ENCODE results near the gene LSM11.
A peak's percentile ranks its signal among the peaks of the same experiment; 100 is the strongest.

Gene LSM11

DNA sequence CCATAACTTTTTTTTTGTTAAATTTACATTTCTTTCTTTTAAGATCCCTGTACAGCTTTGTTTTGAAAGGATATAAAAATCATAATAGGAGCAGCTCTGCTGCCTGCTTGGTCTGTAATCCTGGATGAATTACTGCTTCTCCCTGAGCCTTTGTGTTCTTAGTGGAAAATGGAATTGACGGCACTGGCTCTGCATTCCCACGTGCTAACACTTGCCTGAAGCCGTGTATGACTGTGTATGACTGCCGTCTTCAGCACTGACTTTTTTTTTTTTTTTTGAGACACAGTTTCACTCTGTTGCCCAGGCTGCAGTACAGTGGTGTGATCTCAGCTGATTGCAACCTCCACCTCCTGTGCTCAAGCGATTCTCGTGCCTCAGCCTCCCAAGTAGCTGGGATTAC, 7.5 kb upstream of the LSM11 start:
- DNase-seq = no peak

- DNase-seq = no peak
These were observed 3.9 kb upstream of the LSM11 start for GRCh38 chr5:157739388-157740228.

- peak; percentile 60 for DNase-seq
These were observed 3.3 kb upstream of the LSM11 start for GRCh38 chr5:157740229-157740610.

- DNase-seq = no peak
These were observed 2.4 kb upstream of the LSM11 start for GRCh38 chr5:157741131-157741530.

- DNase-seq = peak; percentile 65
These were observed 819 bp downstream of the LSM11 start for GRCh38 chr5:157744051-157745011.

DNA sequence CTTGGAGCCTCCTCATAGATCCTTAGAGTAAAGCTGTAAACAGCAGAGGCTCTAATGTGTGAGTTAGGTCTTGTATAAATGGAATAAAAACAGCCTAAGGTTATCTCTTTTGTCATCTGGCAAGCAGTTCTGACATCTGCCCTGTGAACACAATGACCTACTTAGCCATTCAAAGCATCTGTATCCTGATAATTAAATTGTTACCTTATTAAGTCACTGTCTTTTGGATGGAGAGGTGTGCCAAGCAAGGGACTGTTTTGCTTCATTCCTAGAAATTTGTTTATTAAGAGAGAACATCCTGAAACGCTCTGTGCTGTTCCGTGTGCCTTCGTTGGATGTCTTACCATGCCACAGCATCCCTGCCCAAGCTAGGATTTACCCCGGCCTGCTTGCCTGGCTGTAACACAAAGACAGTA, 1.5 kb downstream of the LSM11 start:
- peak; percentile 49 for DNase-seq

- peak; percentile 89 for DNase-seq
These were observed 3.7 kb downstream of the LSM11 start for GRCh38 chr5:157747173-157747740.

- DNase-seq = peak; percentile 60
These were observed 4.5 kb downstream of the LSM11 start for GRCh38 chr5:157747766-157748700.

- DNase-seq = peak; percentile 6
These were observed 5.4 kb downstream of the LSM11 start for GRCh38 chr5:157748760-157749461.

DNA sequence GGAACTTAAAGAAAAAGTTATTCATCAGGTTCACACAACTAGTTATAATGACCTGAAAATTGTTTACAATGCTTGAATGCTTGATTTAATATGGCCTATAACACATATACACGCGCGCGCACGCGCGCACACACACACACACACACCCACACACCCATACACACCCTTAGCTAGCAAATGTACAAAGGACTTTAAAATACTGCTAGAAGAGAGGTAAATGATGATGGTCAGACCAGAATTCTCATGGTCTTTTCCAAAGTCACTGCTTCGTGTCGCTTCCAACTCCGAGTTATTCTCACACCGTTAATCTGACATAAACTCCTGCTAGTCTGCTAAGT, 5.9 kb downstream of the LSM11 start:
- no peak for DNase-seq

DNA sequence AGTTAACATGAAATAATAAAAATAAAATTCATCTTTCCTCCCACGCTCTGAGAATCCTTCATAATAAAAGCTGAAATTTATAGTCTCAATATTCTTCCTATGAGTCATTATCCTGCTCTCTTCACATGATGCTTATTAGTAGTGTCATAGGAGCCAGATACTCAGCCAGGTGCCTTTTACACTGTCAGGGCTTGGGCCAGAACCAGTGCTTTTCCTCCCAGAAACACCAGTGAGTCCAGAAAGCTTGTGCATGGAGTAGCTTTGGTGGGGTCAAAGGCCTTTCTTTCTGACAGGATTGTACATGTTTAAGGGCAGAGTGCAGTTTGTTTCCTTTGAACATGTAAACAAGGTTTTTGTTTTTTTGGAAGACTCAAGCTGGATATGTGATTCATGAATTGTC, 6.8 kb downstream of the LSM11 start:
- no peak for DNase-seq

- DNase-seq = no peak
These were observed 12.6 kb downstream of the LSM11 start for GRCh38 chr5:157756122-157756521.

- DNase-seq = no peak
These were observed 15.2 kb downstream of the LSM11 start for GRCh38 chr5:157758706-157759105.

DNA sequence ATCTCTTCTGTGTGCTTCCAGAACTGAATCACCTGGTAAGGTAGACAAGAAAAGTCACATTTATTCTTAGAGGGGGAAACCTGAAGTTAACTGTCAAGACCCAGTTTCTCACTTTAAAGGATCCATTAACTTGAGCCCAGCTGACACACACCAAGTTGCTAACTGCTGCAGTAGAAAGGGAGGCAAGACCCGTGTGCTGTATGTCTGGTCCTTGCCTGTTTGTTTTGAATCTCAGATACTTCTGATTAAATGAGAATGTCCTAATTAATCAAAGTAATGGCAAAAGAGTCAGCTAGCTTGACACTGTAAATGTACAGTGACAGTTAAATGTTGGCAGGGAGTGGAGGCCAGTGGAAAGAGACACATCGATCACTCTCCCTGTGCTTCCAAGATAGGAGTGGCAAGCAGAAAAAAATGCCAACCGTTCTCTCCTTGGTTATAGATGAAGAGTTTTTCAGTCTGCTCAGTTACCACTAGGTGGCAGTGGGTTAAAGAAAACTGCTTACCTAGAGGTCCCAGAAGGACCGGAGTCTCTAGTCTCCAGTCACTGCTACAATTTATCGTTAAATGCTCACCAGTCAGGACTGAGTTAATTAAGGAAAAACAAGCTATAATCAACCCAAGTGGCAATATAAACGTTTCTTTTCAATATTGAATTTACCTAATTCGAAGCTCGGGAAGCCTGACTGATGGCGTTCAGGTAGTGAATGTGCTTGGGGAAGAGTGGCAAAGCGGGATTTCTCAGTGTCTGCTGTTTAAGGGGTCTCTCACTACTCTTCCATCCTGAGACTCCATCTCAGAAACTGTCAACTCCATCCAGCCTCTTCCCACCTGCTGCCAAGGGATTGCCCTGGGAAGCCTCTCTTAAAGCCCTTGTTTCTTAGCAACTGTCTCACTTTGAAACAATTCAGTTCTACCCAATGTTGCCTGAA, 18.4 kb downstream of the LSM11 start:
- peak; percentile 83 for DNase-seq

- DNase-seq = no peak
These were observed 21.0 kb downstream of the LSM11 start for GRCh38 chr5:157764531-157764930.

GRCh38 chr5:157766442-157766841, 22.9 kb downstream of the LSM11 start:
- DNase-seq = no peak

GRCh38 chr5:157766902-157767301, 23.4 kb downstream of the LSM11 start:
- no peak for DNase-seq

DNA sequence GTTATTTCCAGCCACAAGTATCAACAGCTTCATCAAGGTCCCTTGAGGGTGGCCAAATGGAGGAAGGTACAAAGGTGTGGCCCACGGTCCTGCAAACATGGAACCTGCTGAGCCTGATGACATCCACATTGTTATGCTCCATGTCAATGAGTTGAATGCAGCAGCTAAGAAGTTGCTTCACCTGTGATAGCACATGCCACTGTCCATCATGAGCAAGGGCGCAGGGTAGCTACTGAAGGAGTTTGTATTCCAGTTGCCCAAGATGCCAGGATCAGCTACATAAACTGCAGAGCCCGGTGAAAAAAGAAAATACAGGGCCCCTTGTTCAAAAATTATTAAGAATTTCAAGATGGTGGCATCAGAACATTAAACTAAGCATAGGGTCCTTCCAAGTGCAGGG, 24.2 kb downstream of the LSM11 start:
- no peak for DNase-seq

DNA sequence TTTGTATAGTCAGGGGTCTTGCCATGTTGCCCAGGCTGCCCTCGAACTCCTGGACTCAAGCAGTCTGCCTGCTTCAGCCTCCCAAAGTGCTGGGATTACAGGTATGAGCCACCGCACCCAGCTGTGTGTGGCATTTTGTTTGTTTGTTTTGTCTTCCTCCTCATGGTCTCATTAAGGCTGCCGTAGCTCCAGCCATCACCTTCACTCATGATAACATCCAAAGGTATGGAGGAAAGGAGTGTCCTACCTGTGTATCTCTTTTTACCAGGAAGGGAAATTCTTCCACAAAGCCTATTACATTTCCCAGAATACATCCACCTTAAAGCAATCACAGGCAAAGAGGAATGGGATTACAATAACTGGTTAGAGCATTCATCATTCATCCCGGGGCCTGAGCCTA, 27.2 kb downstream of the LSM11 start:
- DNase-seq = no peak

DNA sequence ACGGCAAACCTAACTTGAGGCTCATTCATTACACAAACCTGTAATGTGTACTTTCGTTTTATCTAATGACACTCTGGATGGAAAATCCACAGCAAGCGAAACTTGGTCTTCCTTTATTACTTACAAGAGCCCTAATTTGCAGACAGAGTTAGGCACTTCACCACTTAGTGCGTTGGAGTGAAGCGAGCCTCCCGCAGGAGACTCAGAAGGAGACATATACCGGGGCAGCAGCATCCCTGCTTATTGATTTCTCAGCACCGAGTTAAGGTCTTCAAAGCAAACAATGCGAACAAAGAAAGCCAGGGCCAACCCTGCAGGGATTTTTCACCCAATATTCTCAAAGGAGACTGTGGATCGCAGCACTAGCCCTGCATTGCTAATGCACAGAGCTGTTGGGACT, 28.6 kb downstream of the LSM11 start:
- DNase-seq = peak; percentile 34
